HFF-Myc (cell line): Measurements from ENCODE around the gene SORCS2.

Experiments used
- DNase-seq: peaks from one replicate; pipeline ENCODE4 v3.0.0-alpha.2; 2011; ENCODE audit warnings: low read depth; ENCODE audit errors: extremely low read depth
- H3K4me3 ChIP-seq: replicated peaks from 2 replicates; pipeline ENCODE4 v1.5.1; 2011; ENCODE audit warnings: low read depth, mild to moderate bottlenecking, control low read depth, low read length
- CTCF ChIP-seq: IDR thresholded peaks from 2 replicates; pipeline ENCODE4 v1.5.1; 2012; ENCODE audit warnings: mild to moderate bottlenecking, low read depth, low read length, control low read depth; ENCODE audit errors: missing control alignments

The SORCS2 gene

GRCh38 chr4:7403001-7403400, 210.7 kb downstream of the SORCS2 start:
- TF ChIP-seq CTCF: no peak
- DNase-seq: no peak
- H3K4me3 ChIP-seq: no peak overlapping the region

GRCh38 chr4:7408166-7408565, 215.8 kb downstream of the SORCS2 start:
- TF ChIP-seq CTCF: no peak
- DNase-seq: no peak
- no peak overlapping the region for H3K4me3 ChIP-seq

- TF ChIP-seq CTCF: no peak
- no peak for DNase-seq
- no peak overlapping the region for H3K4me3 ChIP-seq
Measured at GRCh38 chr4:7410446-7410845, 218.1 kb downstream of the SORCS2 start.

- H3K4me3 ChIP-seq: no peak overlapping the region
- no peak for DNase-seq
- no peak for TF ChIP-seq CTCF
Measured at GRCh38 chr4:7411491-7411890, 219.2 kb downstream of the SORCS2 start.

GRCh38 chr4:7411896-7412553, 219.7 kb downstream of the SORCS2 start:
- DNase-seq: no peak
- H3K4me3 ChIP-seq: no peak overlapping the region
- TF ChIP-seq CTCF: no peak

- TF ChIP-seq CTCF: no peak
- no peak overlapping the region for H3K4me3 ChIP-seq
- no peak for DNase-seq
Measured at GRCh38 chr4:7412554-7412912, 220.2 kb downstream of the SORCS2 start.

- TF ChIP-seq CTCF: no peak
- DNase-seq: no peak
Measured at GRCh38 chr4:7414046-7414445, 221.7 kb downstream of the SORCS2 start.

More at GRCh38 chr4:7414046-7414445, 221.7 kb downstream of the SORCS2 start:
- H3K4me3 ChIP-seq: no peak overlapping the region
